SJSA1 (cell line): ENCODE data around the gene EIF3F. TPM values are rescaled to one million over a fixed set of nuclear protein-coding genes. Genes with fewer than 3 reads are reported as not detected.

Experiments
- DNase-seq, 2 experiments: peaks; one replicate each; pipeline ENCODE4 v3.0.0-alpha.2; 2015 to 2020; ENCODE audit warnings: low spot score in 2 of 2, low read depth in 1 of 2
- H3K27ac ChIP-seq: fragments of 250-450 bp; sonication (Bioruptor Pico); 2 replicates; pipeline ENCODE4 v1.5.1; 2020; ENCODE audit warnings: mild to moderate bottlenecking, moderate library complexity
- H3K27me3 ChIP-seq: fragments of 250-450 bp; sonication (Bioruptor Pico); replicated peaks from 2 replicates; pipeline ENCODE4 v1.5.1; 2020; ENCODE audit warnings: mild to moderate bottlenecking, moderate library complexity
- H3K36me3 ChIP-seq: fragments of 250-450 bp; sonication (Bioruptor Pico); 2 replicates; pipeline ENCODE4 v1.5.1; 2020; ENCODE audit warnings: mild to moderate bottlenecking
- H3K4me1 ChIP-seq: fragments of 250-450 bp; sonication (Bioruptor Pico); replicated peaks from 2 replicates; pipeline ENCODE4 v1.6.1; 2021; ENCODE audit warnings: mild to moderate bottlenecking
- H3K4me3 ChIP-seq: fragments of 250-450 bp; sonication (Bioruptor Pico); 2 replicates; pipeline ENCODE4 v1.5.1; 2020; ENCODE audit warnings: mild to moderate bottlenecking
- H3K9me3 ChIP-seq: fragments of 250-450 bp; sonication (Bioruptor Pico); replicated peaks from 2 replicates; pipeline ENCODE4 v1.5.1; 2020; ENCODE audit warnings: mild to moderate bottlenecking
- total RNA-seq: library from RNA; depleted of rRNA; stranded (reverse); fragments of >200 nt; shearing (Covaris generic); gene quantifications from 2 replicates; pipeline ENCODE4 v1.2.3, GENCODE V29; 2014

The EIF3F gene
- total RNA-seq, 1 experiment from 2014 or later, result 201 TPM

DNA sequence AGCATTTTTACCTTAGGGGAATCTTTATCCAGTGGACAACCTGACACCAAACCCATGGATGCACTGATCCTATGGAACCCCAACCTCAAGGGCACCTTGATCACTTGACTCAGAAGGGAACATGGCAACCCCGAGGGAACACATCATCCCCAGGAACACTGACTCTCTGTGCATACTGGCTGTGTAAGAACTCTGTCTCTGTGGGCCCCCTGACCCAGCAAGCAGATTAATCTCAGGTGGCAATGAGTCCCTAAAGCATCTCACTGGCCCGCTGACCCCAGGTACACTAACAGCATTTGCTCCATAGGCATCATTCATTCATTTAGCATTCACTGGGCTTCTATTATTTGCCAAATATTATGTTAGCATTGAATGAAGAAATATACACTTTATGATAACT is 16.9 kb downstream of the EIF3F start:
- Histone ChIP-seq H3K36me3 (peaks cover 3% of the 10 kb centered on the region; the same call in 1 of the 2 replicates), H3K4me3 (no peak overlapping the region), H3K9me3 (no peaks in the 10 kb centered on the region), H3K27me3 (no peaks in the 10 kb centered on the region), H3K4me1 (no peaks in the 10 kb centered on the region), H3K27ac (no peak overlapping the region)
- no peak for DNase-seq

DNA sequence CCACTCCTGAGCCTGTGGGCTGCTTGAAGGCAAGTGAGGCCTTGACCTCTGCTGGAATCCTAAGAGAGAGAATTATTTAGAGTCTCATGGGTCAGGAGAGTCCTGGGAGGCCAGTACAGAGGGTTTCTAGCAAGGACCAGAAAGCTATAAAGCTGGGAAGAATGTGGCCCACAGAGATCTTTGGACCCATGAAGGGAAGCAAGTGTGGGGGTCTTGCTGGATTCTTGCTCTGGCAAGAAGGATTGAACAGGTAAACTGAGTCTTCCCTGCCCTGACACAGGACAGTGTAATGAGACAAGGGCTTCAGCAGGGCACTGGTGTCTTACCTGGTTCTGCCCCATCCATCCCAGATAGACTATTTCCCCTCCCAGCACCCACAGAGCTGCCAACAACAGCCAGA is 18.4 kb downstream of the EIF3F start:
- H3K27me3 ChIP-seq, result no peaks in the 10 kb centered on the region
- no peak overlapping the region for H3K4me3 ChIP-seq
- H3K36me3 ChIP-seq, result no peaks in the 10 kb centered on the region
- no peak overlapping the region for H3K27ac ChIP-seq
- no peaks in the 10 kb centered on the region for H3K9me3 ChIP-seq
- no peaks in the 10 kb centered on the region for H3K4me1 ChIP-seq
- no peak for DNase-seq

DNA sequence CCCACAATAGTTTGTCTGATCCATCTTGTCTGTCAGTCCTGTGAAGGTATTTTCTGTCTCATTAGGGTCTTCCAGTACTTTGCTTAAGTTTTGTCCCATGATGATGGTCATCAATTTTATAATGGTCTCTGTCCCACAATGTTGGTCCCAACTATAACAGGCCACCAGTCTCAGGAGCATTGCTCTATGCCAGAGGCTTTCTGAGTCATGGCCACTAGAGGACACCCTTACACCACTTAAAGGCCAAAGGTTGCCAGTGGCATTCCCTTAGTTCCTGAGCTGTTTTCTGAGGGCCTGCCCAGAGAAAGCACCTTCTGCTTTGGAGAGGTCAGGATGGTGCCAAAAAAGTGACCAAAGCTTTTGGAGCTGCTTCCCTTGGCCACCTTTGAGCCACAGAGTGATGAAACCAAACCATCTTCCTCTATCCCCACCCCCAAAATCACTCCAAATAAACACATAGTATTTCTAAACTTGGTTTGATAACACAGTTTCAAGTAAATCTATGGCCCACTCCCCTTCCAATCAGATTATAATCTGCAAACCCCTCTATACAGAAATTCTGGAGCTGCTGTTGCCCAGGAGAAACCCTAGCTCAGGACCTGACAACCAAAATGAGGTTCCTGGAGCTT is 19.3 kb downstream of the EIF3F start:
- Histone ChIP-seq H3K4me1 (no peaks in the 10 kb centered on the region), H3K4me3 (no peak overlapping the region), H3K27ac (no peak overlapping the region), H3K27me3 (no peaks in the 10 kb centered on the region), H3K36me3 (no peaks in the 10 kb centered on the region), H3K9me3 (no peaks in the 10 kb centered on the region)
- DNase-seq, result peak in 1 of 2 experiments; percentile 16

DNA sequence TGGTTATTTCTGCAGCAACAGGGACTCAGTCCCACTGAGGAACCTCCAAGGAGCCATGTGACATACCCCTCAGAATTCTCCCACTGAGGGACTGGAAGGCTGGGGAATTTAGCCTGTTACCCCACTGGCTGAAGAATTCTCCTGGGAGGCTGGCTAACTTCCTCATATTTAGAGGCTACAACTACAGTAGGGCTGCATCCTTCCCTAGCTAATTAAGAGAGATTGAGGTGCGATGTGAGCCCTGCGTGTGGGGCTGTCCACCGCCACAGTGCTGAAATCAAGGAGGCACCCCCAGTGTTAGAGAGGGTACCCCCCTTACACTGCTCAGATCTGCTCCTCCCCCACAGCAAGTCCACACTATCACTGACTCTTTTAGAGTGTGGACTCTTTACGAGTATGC is 21.1 kb downstream of the EIF3F start:
- no peaks in the 10 kb centered on the region for H3K9me3 ChIP-seq
- H3K4me1 ChIP-seq, result no peaks in the 10 kb centered on the region
- no peak for DNase-seq
- no peak overlapping the region for H3K27ac ChIP-seq
- H3K27me3 ChIP-seq, result no peaks in the 10 kb centered on the region
- no peak overlapping the region for H3K4me3 ChIP-seq
- H3K36me3 ChIP-seq, result no peaks in the 10 kb centered on the region

DNA sequence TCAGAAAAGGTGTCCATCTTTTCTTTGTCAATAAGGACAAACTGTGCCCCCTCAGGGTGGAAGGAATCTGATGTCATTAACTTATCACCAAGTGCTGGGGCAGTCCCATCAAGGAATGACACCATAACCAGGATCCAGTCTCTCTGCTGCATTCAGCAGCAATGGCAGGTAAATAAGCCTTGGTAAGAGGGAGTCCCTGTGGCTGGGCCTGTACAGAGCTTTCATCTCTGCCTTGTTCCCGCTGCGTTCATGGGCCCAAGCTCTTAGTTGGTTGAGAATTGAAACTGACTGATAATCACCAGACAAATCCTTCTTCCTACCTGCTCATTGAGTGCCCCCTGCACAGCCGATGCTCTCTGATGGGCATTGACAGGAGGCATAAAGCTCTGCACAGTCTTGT is 22.7 kb downstream of the EIF3F start:
- DNase-seq, result no peak
- Histone ChIP-seq H3K27ac (no peak overlapping the region), H3K9me3 (no peaks in the 10 kb centered on the region), H3K4me1 (no peaks in the 10 kb centered on the region), H3K4me3 (no peak overlapping the region), H3K27me3 (no peaks in the 10 kb centered on the region), H3K36me3 (no peaks in the 10 kb centered on the region)

DNA sequence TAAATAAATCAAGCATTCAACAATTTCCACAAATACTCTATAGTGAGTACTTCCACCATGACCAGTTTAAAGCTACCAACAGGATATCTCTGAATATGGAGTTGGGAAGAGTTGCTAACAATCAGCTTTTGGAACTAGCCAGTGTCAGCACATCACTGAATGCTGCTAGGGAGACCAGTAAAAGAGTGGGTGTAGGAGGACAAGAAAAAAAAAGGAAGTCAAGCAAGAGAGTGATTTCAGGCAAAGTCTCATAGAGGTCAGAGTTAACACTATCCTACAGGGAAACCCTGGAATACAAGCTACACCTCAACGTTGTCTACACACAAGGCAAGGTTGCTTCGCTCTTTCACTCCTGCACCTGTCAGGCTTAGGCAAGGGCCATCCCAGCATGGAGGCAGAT is 24.2 kb downstream of the EIF3F start:
- H3K27me3 ChIP-seq, result no peaks in the 10 kb centered on the region
- DNase-seq, result no peak
- no peaks in the 10 kb centered on the region for H3K4me1 ChIP-seq
- H3K27ac ChIP-seq, result no peak overlapping the region
- H3K9me3 ChIP-seq, result no peaks in the 10 kb centered on the region
- no peak overlapping the region for H3K4me3 ChIP-seq
- H3K36me3 ChIP-seq, result no peaks in the 10 kb centered on the region

DNA sequence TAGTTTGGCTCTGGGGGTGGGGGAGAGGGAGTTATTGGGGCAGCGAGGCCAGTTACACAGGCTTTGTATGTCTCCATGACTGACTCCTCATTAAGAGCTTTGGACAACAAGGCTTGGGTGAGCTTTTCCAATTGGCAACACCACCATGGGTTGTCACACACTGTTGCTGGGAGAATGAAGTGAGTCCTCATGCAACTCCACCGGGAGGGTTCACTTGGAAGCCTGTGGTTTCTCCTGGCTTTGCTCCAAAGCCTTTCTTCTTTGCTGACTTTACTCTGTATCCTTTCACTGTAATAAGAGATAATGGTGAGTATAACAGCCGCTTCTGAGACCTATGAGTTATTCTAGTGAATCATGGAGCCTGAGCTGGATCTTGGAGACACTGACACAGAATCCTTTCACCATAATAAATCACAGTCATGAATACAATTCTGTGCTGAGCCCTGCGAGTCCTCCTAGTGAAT is 24.9 kb downstream of the EIF3F start:
- peak; percentile 46 to 48 for DNase-seq
- Histone ChIP-seq H3K4me3 (no peak overlapping the region), H3K9me3 (no peaks in the 10 kb centered on the region), H3K4me1 (no peaks in the 10 kb centered on the region), H3K27me3 (no peaks in the 10 kb centered on the region), H3K36me3 (no peaks in the 10 kb centered on the region), H3K27ac (no peak overlapping the region)

DNA sequence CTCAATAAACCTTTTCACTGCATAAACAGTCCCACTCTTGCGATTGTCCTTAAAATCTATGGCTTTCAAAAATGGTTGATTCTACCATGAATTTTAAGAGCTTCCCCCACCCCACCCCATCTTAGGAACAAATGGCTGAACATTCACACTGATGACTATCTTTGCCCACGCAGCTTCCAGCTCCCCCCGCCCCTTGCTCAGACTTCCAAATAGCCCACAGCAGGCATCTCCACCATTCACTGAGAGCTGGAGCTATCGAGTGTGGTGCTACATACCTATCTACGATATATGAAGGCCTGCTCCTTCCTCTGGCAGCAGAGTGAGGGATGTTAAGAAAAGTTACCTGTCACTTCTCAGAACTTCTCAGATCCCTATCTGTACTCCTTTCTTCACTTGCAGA is 26.7 kb downstream of the EIF3F start:
- H3K27ac ChIP-seq, result no peak overlapping the region
- DNase-seq, result no peak
- no peaks in the 10 kb centered on the region for H3K9me3 ChIP-seq
- H3K27me3 ChIP-seq, result no peaks in the 10 kb centered on the region
- H3K4me3 ChIP-seq, result no peak overlapping the region
- no peaks in the 10 kb centered on the region for H3K36me3 ChIP-seq
- H3K4me1 ChIP-seq, result peaks cover 5% of the 10 kb centered on the region

DNA sequence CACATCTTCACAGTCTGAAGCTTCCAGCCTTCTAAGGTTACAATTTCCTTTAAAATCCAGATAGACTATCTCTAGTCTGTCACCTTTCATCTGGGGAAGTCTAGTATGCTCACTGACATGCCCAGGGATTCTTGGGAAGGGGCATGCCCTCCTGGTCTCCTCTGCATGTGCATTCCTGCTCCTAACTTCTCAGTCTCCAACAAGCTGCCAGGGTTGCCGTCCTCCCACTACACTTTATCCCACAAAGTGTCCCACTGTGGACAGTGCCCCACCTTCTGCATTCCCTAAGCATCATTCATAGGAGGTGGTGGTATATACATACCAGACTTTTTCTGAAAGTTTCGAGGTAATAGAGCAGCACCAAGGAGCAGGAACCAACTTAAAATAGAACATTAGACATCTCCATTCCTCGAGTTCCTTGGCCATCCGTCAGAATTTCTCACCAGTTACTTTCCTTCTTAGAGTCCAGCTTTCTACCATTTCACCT is 28.7 kb downstream of the EIF3F start:
- H3K27ac ChIP-seq, result no peak overlapping the region
- no peaks in the 10 kb centered on the region for H3K36me3 ChIP-seq
- no peak overlapping the region for H3K4me3 ChIP-seq
- DNase-seq, result no peak
- no peaks in the 10 kb centered on the region for H3K9me3 ChIP-seq
- no peaks in the 10 kb centered on the region for H3K27me3 ChIP-seq
- peaks cover 10% of the 10 kb centered on the region for H3K4me1 ChIP-seq

DNA sequence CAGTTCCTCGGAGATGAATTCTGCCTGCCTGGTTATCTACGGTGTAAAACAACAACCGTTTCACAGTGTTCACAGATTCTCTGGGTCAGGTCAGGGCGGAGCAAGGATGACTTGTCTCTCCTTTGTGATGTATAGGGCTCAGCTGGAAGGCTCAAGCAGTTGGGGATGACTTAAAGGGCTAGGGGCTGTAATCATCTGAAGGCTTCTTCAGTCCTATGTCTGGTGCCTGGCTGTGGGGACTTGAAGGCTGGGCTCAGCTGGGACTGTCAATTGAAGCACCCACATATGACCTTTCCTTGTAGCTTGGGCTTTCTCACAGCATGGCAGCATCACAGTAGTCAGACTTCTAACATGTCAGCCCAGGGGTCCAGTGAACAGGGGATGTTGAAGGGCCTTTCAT is 29.3 kb downstream of the EIF3F start:
- Histone ChIP-seq H3K36me3 (no peaks in the 10 kb centered on the region), H3K27ac (no peak overlapping the region), H3K4me3 (no peak overlapping the region), H3K27me3 (no peaks in the 10 kb centered on the region), H3K4me1 (peaks cover 10% of the 10 kb centered on the region), H3K9me3 (no peaks in the 10 kb centered on the region)
- no peak for DNase-seq

DNA sequence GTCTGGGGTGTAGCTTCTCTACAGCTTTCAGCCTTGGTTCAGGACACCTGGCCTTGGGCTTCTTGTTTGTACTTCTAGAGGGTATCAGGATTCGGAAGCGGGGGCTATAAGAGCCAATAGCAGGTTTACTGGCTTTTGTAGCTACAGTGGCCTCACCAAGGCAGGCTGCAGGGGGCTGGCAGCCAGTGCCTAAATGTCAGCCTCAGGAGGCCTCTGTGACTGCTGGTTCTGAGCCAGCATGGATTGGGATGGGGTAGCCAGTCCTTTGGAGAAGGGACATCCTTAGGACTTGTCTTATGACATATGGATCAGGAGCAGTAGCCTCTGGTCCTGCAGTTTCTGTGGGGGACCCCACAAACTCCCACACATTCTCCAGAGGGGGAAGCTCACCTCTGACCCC is 29.9 kb downstream of the EIF3F start:
- Histone ChIP-seq H3K4me3 (no peak overlapping the region), H3K4me1 (peaks cover 10% of the 10 kb centered on the region), H3K27me3 (no peaks in the 10 kb centered on the region), H3K27ac (no peak overlapping the region), H3K9me3 (no peaks in the 10 kb centered on the region), H3K36me3 (no peaks in the 10 kb centered on the region)
- no peak for DNase-seq

DNA sequence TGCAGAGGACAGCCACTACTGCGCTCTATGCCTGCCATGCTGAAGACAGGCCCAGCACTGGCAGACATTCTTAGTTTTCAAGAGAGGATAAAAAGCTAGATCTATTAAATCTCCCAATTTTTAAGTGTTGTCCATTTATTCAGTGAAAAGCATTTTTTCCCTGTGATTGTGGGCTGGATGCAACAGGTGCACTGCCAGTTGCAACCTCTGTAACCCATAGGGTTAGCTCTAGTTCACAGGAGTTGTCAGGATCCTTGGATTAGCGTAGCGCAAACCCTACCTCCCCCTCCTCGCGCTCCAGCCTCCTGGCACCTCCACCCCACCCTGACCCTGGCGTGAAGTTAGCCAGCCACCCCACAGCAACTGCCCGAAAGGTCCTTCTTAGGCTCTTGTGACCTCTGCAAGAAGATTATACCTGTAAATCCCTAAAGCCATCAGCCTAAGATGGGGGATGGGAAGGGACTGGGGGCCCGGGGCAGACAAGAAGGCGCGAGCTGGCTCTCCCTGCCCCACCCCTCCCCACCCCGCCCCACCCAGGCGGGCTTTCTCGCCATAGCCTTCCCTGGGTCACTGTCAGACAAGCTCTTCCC is 30.9 kb downstream of the EIF3F start:
- Histone ChIP-seq H3K27me3 (no peaks in the 10 kb centered on the region), H3K4me1 (peaks cover 10% of the 10 kb centered on the region), H3K9me3 (no peaks in the 10 kb centered on the region), H3K27ac (no peak overlapping the region), H3K4me3 (no peak overlapping the region), H3K36me3 (no peaks in the 10 kb centered on the region)
- no peak for DNase-seq

DNA sequence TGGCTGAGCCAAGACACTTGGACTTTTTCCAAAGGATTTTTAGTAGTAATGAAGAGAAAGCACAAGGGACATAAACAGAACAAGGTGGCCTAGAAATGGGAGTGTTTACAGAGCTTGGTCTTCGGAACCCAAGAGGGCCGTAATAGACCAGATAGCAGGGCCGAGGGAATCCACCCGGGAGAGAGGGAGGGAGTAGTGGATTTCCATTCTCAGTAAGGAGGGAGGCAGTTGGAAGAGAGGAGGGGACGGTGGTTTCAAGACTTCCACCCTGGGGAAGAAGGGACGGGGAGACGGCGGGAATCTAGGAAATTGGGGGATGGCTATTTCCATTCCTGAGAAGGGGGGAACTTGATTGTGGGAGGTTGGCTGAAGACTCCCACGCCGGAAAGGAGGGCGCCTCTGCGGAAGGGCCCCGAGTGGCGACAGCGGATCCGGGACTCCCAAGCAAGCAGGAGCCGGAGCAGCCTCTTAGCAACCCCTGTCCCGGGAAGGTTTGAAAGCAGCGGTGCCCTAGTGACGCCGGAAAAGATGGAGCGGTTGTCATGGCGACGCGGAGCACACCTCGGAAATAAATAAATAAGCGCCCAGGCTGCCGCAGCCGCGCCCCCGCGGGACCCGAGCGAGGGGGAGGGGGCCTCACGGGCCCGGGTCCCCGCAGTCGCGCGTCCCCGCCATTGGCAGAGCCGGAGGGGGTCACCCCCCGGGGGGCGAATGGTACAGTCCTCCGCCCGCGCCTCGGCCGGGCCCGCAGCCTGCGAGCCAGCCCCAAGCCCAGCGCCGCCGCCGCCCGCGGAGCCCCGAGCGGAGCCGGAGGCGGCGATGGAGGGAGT is 31.6 kb downstream of the EIF3F start:
- DNase-seq, result peak; percentile 57 to 61
- no peaks in the 10 kb centered on the region for H3K9me3 ChIP-seq

More for the DNA sequence above, 31.6 kb downstream of the EIF3F start:
- H3K36me3 ChIP-seq, result no peaks in the 10 kb centered on the region
- H3K4me1 ChIP-seq, result peaks cover 10% of the 10 kb centered on the region
- H3K4me3 ChIP-seq, result peak overlapping the region; percentile 48
- H3K27me3 ChIP-seq, result no peaks in the 10 kb centered on the region
- H3K27ac ChIP-seq, result no peak overlapping the region
